ENCODE measurements around the gene ICAM4. TPM values are rescaled to one million over a fixed set of nuclear protein-coding genes. Genes with fewer than 3 reads are reported as not detected.

The ICAM4 gene
- total and polyA plus RNA-seq, 9 of the 15 experiments (the other 6 are each of a cell fraction or from before 2014, with no cell fraction given), result 14.1 to 86.1 (median 29.6) TPM

DNA sequence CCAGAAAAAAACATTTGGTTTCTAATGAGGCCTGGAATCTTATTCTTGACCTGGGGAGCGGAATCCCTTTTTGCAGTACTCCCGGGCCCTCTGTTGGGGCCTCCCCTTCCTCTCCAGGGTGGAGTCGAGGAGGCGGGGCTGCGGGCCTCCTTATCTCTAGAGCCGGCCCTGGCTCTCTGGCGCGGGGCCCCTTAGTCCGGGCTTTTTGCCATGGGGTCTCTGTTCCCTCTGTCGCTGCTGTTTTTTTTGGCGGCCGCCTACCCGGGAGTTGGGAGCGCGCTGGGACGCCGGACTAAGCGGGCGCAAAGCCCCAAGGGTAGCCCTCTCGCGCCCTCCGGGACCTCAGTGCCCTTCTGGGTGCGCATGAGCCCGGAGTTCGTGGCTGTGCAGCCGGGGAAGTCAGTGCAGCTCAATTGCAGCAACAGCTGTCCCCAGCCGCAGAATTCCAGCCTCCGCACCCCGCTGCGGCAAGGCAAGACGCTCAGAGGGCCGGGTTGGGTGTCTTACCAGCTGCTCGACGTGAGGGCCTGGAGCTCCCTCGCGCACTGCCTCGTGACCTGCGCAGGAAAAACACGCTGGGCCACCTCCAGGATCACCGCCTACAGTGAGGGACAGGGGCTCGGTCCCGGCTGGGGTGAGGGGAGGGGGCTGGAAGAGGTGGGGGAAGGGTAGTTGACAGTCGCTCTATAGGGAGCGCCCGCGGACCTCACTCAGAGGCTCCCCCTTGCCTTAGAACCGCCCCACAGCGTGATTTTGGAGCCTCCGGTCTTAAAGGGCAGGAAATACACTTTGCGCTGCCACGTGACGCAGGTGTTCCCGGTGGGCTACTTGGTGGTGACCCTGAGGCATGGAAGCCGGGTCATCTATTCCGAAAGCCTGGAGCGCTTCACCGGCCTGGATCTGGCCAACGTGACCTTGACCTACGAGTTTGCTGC, at the start of gene ICAM4 (continued):
- TF ChIP-seq, protein P1, sequence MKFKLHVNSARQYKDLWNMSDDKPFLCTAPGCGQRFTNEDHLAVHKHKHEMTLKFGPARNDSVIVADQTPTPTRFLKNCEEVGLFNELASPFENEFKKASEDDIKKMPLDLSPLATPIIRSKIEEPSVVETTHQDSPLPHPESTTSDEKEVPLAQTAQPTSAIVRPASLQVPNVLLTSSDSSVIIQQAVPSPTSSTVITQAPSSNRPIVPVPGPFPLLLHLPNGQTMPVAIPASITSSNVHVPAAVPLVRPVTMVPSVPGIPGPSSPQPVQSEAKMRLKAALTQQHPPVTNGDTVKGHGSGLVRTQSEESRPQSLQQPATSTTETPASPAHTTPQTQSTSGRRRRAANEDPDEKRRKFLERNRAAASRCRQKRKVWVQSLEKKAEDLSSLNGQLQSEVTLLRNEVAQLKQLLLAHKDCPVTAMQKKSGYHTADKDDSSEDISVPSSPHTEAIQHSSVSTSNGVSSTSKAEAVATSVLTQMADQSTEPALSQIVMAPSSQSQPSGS (CRISPR knock-in tag; IDR thresholded peaks at IDR 0.05), result peak; percentile 66; the same call in 1 of the 2 replicates
- peak; percentile 38 for TF ChIP-seq TAF1 (IDR thresholded peaks at IDR 0.05; ENCODE audit: control insufficient read depth, extremely low read depth, insufficient read depth, low read length, severe bottlenecking)
- peak; percentile 49; the same call in 1 of the 2 replicates for TF ChIP-seq PATZ1 (CRISPR knock-in tag; IDR thresholded peaks at IDR 0.05; ENCODE audit: borderline replicate concordance)
- no peak for TF ChIP-seq NCOA4 (IDR thresholded peaks at IDR 0.05; ENCODE audit: partially characterized antibody)
- peak; percentile 62 for TF ChIP-seq SUPT5H (IDR thresholded peaks at IDR 0.05)
- no peak for TF ChIP-seq MCM3 (IDR thresholded peaks at IDR 0.05)
- TF ChIP-seq STAT5B (CRISPR knock-in tag; IDR thresholded peaks at IDR 0.05), result no peak
- TF ChIP-seq RB1 (IDR thresholded peaks at IDR 0.05; ENCODE audit: low read depth), result peak; percentile 47; the same call in 1 of the 2 replicates
- no peak for TF ChIP-seq ZNF431 (CRISPR knock-in tag; IDR thresholded peaks at IDR 0.05)
- TF ChIP-seq, protein P2, sequence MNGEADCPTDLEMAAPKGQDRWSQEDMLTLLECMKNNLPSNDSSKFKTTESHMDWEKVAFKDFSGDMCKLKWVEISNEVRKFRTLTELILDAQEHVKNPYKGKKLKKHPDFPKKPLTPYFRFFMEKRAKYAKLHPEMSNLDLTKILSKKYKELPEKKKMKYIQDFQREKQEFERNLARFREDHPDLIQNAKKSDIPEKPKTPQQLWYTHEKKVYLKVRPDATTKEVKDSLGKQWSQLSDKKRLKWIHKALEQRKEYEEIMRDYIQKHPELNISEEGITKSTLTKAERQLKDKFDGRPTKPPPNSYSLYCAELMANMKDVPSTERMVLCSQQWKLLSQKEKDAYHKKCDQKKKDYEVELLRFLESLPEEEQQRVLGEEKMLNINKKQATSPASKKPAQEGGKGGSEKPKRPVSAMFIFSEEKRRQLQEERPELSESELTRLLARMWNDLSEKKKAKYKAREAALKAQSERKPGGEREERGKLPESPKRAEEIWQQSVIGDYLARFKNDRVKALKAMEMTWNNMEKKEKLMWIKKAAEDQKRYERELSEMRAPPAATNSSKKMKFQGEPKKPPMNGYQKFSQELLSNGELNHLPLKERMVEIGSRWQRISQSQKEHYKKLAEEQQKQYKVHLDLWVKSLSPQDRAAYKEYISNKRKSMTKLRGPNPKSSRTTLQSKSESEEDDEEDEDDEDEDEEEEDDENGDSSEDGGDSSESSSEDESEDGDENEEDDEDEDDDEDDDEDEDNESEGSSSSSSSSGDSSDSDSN (IDR thresholded peaks at IDR 0.05; ENCODE audit: borderline replicate concordance in 1 of 2, low read depth in 2 of 2, low read length in 2 of 2), result peak; percentile 16 to 60; a peak in 3 of 4 replicates
- TF ChIP-seq, protein P3, sequence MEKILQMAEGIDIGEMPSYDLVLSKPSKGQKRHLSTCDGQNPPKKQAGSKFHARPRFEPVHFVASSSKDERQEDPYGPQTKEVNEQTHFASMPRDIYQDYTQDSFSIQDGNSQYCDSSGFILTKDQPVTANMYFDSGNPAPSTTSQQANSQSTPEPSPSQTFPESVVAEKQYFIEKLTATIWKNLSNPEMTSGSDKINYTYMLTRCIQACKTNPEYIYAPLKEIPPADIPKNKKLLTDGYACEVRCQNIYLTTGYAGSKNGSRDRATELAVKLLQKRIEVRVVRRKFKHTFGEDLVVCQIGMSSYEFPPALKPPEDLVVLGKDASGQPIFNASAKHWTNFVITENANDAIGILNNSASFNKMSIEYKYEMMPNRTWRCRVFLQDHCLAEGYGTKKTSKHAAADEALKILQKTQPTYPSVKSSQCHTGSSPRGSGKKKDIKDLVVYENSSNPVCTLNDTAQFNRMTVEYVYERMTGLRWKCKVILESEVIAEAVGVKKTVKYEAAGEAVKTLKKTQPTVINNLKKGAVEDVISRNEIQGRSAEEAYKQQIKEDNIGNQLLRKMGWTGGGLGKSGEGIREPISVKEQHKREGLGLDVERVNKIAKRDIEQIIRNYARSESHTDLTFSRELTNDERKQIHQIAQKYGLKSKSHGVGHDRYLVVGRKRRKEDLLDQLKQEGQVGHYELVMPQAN (IDR thresholded peaks at IDR 0.05; ENCODE audit: borderline replicate concordance), result peak; percentile 43
- TF ChIP-seq GTF2A2 (tag; IDR thresholded peaks at IDR 0.05), result no peak
- TF ChIP-seq NCOA1 (IDR thresholded peaks at IDR 0.05; ENCODE audit: low read depth), result no peak; the same call in 1 of the 2 replicates
- TF ChIP-seq GABPA (tag; conservative IDR thresholded peaks at IDR 0.05; ENCODE audit: low read depth), result peak; percentile 73
- TF ChIP-seq HOXB6 (CRISPR knock-in tag; IDR thresholded peaks at IDR 0.05; ENCODE audit: borderline replicate concordance), result no peak; the same call in 1 of the 2 replicates
- TF ChIP-seq, protein P4, sequence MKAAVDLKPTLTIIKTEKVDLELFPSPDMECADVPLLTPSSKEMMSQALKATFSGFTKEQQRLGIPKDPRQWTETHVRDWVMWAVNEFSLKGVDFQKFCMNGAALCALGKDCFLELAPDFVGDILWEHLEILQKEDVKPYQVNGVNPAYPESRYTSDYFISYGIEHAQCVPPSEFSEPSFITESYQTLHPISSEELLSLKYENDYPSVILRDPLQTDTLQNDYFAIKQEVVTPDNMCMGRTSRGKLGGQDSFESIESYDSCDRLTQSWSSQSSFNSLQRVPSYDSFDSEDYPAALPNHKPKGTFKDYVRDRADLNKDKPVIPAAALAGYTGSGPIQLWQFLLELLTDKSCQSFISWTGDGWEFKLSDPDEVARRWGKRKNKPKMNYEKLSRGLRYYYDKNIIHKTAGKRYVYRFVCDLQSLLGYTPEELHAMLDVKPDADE (conservative IDR thresholded peaks at IDR 0.05; ENCODE audit: control insufficient read depth, low read depth, low read length), result peak; percentile 66; the same call in 1 of the 2 replicates
